MCF 10A (cell line): ENCODE data around the gene SLU7. TPM values are rescaled to one million over a fixed set of nuclear protein-coding genes. Genes with fewer than 3 reads are reported as not detected.

Experiments used
- BruUV-seq: library from RNA; stranded (reverse); fragments of 400-500 nt; replicated peaks from 2 replicates; lab custom pipeline; 2021; lab: Mats Ljungman, UMichigan
- CTCF ChIA-PET: fragments of 300-600 bp; sonication (Branson Sonifier 250); formaldehyde crosslinking; extraction: SDS; loops from one replicate; lab custom pipeline; 2021; ENCODE audit warnings: antibody characterized with exemption, inconsistent platforms; lab: Yijun Ruan, JAX
- POLR2A ChIA-PET: fragments of 300-600, 350-650 bp; sonication (Branson Sonifier 250); formaldehyde crosslinking; extraction: SDS; loops from one replicate; lab custom pipeline; 2020; ENCODE audit warnings: antibody characterized with exemption, inconsistent platforms; lab: Yijun Ruan, JAX
- DNase-seq: peaks from one replicate; pipeline ENCODE4 v3.0.0-alpha.2; 2018; ENCODE audit not compliant: unreplicated experiment
- H3K27ac Mint-ChIP-seq: one replicate; pipeline ENCODE4 v1.8.0; 2022; ENCODE audit warnings: mild to moderate bottlenecking, low read depth, mixed read lengths; ENCODE audit not compliant: unreplicated experiment
- H3K27me3 Mint-ChIP-seq: one replicate; pipeline ENCODE4 v1.8.0; 2022; ENCODE audit warnings: mixed read lengths; ENCODE audit not compliant: insufficient read depth, unreplicated experiment
- H3K36me3 Mint-ChIP-seq: one replicate; pipeline ENCODE4 v1.8.0; 2022; ENCODE audit warnings: mild to moderate bottlenecking, moderate library complexity, mixed read lengths; ENCODE audit not compliant: insufficient read depth, unreplicated experiment
- H3K4me1 Mint-ChIP-seq: one replicate; pipeline ENCODE4 v1.8.0; 2022; ENCODE audit warnings: mixed read lengths; ENCODE audit not compliant: insufficient read depth, unreplicated experiment
- H3K4me3 Mint-ChIP-seq: one replicate; pipeline ENCODE4 v1.8.0; 2022; ENCODE audit warnings: mild to moderate bottlenecking, moderate library complexity, mixed read lengths; ENCODE audit not compliant: unreplicated experiment
- H3K9me3 Mint-ChIP-seq: one replicate; pipeline ENCODE4 v1.8.0; 2022; ENCODE audit warnings: mixed read lengths; ENCODE audit not compliant: unreplicated experiment
- intact Hi-C: fragments of 100-400 bp; cut with micrococcal nuclease; formaldehyde crosslinking; loops from 2 replicates; pipeline ENCODE4 v1.14.1; 2022
- total RNA-seq: library from RNA; stranded (reverse); gene quantifications from 2 replicates; pipeline ENCODE4 v1.2.3, GENCODE V29; 2022
- TF ChIP-seq, protein P1 (sequence below): fragments of 200-600 bp; IDR thresholded peaks from one replicate; pipeline ENCODE4 v1.8.0; 2022; ENCODE audit warnings: antibody characterized with exemption, mild to moderate bottlenecking; ENCODE audit not compliant: unreplicated experiment

The SLU7 gene
- total RNA-seq, 1 experiment from 2014 or later: 64.6 TPM

DNA sequence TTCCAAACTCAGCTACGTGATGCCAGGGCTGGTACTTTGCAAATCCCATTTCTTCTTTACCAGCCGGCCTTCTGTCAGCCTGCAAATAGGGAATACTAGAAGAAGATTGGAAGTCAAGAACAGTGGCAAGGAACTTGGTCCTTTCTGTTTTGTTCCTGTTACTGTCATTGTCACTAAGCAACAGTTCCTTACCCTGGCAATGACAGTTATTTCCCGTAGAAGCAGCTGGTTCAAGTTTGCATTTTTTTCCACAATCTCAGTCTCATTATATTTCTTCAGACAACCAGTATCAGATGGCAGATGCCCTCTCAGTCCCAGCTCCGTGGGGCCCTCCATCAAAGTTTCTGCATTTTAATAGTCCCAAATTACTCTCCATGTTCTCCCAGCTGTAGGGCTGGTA lies 39.4 kb downstream of the SLU7 start:
- Mint-ChIP-seq H3K9me3 (no peaks in the 10 kb centered on the region), H3K4me3 (no peak overlapping the region), H3K27ac (no peak overlapping the region), H3K27me3 (peaks cover 26% of the 10 kb centered on the region), H3K4me1 (no peaks in the 10 kb centered on the region), H3K36me3 (no peaks in the 10 kb centered on the region)
- TF ChIP-seq, protein P1, sequence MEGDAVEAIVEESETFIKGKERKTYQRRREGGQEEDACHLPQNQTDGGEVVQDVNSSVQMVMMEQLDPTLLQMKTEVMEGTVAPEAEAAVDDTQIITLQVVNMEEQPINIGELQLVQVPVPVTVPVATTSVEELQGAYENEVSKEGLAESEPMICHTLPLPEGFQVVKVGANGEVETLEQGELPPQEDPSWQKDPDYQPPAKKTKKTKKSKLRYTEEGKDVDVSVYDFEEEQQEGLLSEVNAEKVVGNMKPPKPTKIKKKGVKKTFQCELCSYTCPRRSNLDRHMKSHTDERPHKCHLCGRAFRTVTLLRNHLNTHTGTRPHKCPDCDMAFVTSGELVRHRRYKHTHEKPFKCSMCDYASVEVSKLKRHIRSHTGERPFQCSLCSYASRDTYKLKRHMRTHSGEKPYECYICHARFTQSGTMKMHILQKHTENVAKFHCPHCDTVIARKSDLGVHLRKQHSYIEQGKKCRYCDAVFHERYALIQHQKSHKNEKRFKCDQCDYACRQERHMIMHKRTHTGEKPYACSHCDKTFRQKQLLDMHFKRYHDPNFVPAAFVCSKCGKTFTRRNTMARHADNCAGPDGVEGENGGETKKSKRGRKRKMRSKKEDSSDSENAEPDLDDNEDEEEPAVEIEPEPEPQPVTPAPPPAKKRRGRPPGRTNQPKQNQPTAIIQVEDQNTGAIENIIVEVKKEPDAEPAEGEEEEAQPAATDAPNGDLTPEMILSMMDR: no peak
- DNase-seq: no peak
- intact Hi-C loops: no loop called here
- ChIA-PET POLR2A (interaction anchor here (0.6 to 1.0 kb wide), 3 partner anchors 11 to 195 kb away, joined by 3 to 6 read pairs (median 3); no protein-coding TSS in a partner anchor), CTCF (interaction anchor here (0.7 to 3.1 kb wide), 10 partner anchors 10 to 357 kb away, joined by 3 to 25 read pairs (median 6); no protein-coding TSS in a partner anchor)
- no TSS peak for BruUV-seq

DNA sequence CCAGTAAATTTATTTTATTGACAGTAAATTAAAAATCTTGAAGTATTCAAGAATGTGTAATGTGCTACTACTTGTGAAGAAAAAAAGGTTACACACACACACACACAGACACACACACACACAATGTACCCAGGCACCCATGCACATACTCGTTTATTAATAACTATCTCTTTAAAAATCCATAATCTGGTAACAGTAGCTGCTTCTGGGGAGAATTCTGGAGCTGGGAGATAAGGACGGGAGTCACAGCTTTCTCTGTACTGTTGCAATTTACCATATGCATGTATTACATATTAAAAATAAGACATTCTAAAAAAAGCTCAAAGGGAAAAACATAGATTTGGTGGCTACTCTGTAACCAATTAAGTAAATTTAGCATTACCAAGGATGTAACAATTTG lies 40.6 kb downstream of the SLU7 start:
- no peaks in the 10 kb centered on the region for H3K9me3 Mint-ChIP-seq
- ChIA-PET CTCF (interaction anchor here (0.6 to 3.1 kb wide), 5 partner anchors 12 to 356 kb away, joined by 3 to 25 read pairs (median 5); no protein-coding TSS in a partner anchor), POLR2A (no interaction called here)
- TF ChIP-seq, protein P1: no peak
- intact Hi-C loops: no loop called here
- H3K36me3 Mint-ChIP-seq: no peaks in the 10 kb centered on the region
- H3K4me3 Mint-ChIP-seq: no peak overlapping the region
- BruUV-seq: no TSS peak
- H3K4me1 Mint-ChIP-seq: no peaks in the 10 kb centered on the region
- peaks cover 38% of the 10 kb centered on the region for H3K27me3 Mint-ChIP-seq
- DNase-seq: no peak
- H3K27ac Mint-ChIP-seq: no peak overlapping the region

DNA sequence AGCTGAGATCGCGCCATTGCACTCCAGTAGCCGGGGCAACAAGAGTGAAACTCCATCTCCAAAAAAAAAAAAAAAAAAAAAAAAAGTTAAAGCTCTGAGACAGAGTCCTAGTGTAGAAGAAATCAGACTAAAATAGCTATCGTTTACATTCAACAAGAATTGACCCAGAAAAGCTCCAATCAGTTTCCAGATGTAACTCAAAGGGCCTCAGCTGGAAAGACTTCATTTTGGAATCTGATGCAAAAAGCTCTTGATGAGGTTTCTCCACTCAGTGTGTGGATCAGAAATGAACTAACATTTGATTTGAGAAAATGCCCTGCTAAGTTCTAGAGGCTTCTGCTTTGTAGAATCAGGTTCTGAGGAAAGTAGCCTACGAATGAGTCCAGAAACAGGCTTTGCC lies 41.2 kb downstream of the SLU7 start:
- CTCF ChIA-PET: interaction anchor here (0.6 to 3.1 kb wide), 8 partner anchors 12 to 337 kb away, joined by 3 to 25 read pairs (median 4); no protein-coding TSS in a partner anchor
- POLR2A ChIA-PET: interaction anchor here (0.9 kb wide), 1 partner anchor 41 kb away, joined by 3 read pairs; the partner anchor contains the start of gene SLU7
- intact Hi-C loops: no loop called here
- DNase-seq: no peak
- peaks cover 39% of the 10 kb centered on the region for H3K27me3 Mint-ChIP-seq
- H3K4me1 Mint-ChIP-seq: no peaks in the 10 kb centered on the region
- TF ChIP-seq, protein P1: no peak
- BruUV-seq: no TSS peak
- no peak overlapping the region for H3K27ac Mint-ChIP-seq
- H3K36me3 Mint-ChIP-seq: no peaks in the 10 kb centered on the region
- H3K9me3 Mint-ChIP-seq: no peaks in the 10 kb centered on the region
- no peak overlapping the region for H3K4me3 Mint-ChIP-seq

DNA sequence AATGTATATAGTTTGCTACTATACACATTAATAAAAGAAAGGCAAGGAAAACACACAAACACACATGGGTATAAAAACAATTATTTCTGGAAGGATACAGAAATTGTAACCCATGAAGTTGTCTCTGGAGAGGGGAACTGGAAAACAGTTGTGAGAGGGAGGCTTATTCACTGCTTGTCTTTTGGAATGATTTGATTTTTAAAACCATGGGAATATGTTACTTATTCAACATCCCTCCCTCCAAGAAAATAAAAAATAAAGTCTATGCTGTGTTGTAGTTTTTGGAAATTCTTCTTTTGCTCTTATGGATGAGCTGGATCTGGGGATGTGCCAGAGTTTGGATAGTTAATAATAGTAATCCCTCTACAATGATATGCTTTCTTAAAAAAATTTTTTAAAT lies 42.5 kb downstream of the SLU7 start:
- ChIA-PET POLR2A (interaction anchor here (0.7 kb wide), 1 partner anchor 189 kb away, joined by 3 read pairs; no protein-coding TSS in a partner anchor), CTCF (interaction anchor here (0.7 to 1.6 kb wide), 5 partner anchors 13 to 355 kb away, joined by 3 to 8 read pairs (median 3); no protein-coding TSS in a partner anchor)
- H3K9me3 Mint-ChIP-seq: no peaks in the 10 kb centered on the region

More for the DNA sequence above, 42.5 kb downstream of the SLU7 start:
- Mint-ChIP-seq H3K4me1 (no peaks in the 10 kb centered on the region), H3K36me3 (no peaks in the 10 kb centered on the region), H3K27ac (no peak overlapping the region), H3K4me3 (no peak overlapping the region), H3K27me3 (peaks cover 39% of the 10 kb centered on the region)
- BruUV-seq: no TSS peak
- intact Hi-C loops: no loop called here
- no peak for DNase-seq
- TF ChIP-seq, protein P1: no peak
